Measurements from ENCODE around the gene SZT2.

The SZT2 gene

DNA sequence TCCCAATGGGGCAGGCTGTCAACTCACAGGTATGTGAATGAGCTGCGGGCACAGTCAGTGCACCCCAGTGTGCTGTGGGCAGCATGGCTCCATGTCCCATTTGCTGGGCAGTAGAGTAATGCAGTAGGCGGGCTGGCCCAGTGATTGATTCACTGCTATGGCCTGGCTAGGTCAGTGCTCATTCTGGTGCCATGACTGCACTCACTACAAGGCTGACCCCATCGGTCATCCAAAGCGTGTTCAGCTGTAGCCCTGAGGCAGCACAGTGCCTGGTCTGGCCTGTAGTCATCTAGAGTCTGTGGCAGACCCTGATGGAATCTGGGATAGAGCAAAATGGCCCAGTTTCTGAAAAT, 56.7 kb downstream of the SZT2 start:
- Histone ChIP-seq H3K4me1 (ENCODE audit: control insufficient read depth in 1 of 2, insufficient read depth in 2 of 2, low read length in 2 of 2) (no peaks in the 10 kb centered on the region), H3K9me3 (ENCODE audit: control insufficient read depth in 1 of 2, low read length in 2 of 2) (no peaks in the 10 kb centered on the region), H3K27me3 (ENCODE audit: low read depth, low read length) (no peaks in the 10 kb centered on the region), H3K36me3 (ENCODE audit: control insufficient read depth in 1 of 2, insufficient read depth in 2 of 2, low read length in 2 of 2) (peaks cover 83 to 97% of the 10 kb centered on the region in 2 donors), H3K27ac (ENCODE audit: low read length) (no peak overlapping the region), H3K4me3 (ENCODE audit: low read depth in 1 of 2, low read length in 2 of 2) (no peak overlapping the region)

DNA sequence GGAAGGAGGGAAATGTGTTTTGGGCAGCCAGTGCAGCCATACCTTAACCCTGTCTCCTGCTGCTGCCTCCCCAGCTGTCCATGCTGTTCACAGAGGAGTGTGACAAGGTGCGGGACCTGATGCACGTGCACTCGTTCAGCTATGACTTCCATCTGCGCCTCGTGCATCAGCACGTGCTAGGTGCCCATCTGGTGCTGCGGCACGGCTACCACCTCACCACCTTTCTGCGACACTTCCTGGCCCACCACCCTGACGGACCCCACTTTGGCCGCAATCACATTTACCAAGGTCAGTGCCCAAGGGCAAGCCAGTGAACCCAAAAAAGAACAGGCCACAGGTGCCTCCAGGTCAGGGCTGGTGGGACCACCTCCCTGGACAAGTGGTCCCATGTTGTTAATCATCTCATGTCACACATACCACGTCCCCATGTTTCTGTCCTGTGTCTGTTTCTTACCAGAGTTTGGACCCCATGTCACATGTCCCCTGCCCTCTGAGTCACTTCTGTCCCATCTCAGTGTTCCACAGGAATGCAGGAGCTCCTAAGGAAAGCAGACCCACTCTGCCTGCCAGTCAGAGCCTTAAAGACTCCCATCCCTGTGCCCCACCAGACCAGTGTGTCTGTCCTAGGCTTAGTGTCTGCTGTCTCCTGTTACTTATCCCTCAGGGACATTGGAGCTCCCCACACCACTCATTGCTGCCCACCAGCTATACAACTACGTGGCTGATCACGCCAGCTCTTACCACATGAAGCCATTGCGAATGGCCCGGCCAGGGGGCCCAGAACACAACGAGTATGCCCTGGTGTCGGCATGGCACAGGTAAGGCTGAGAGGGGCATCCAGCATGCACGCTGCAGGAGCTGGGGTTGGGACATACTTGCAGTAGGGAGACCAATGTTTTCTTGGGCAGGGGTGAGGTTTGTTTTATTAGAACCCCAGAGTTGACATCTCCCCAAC, 57.5 kb downstream of the SZT2 start:
- Histone ChIP-seq H3K4me1 (ENCODE audit: control insufficient read depth in 1 of 2, insufficient read depth in 2 of 2, low read length in 2 of 2) (no peaks in the 10 kb centered on the region), H3K9me3 (ENCODE audit: control insufficient read depth in 1 of 2, low read length in 2 of 2) (no peaks in the 10 kb centered on the region), H3K27ac (ENCODE audit: low read length) (no peak overlapping the region), H3K4me3 (ENCODE audit: low read depth in 1 of 2, low read length in 2 of 2) (no peak overlapping the region), H3K27me3 (ENCODE audit: low read depth, low read length) (no peaks in the 10 kb centered on the region), H3K36me3 (ENCODE audit: control insufficient read depth in 1 of 2, insufficient read depth in 2 of 2, low read length in 2 of 2) (peaks cover 79 to 91% of the 10 kb centered on the region in 2 donors)

DNA sequence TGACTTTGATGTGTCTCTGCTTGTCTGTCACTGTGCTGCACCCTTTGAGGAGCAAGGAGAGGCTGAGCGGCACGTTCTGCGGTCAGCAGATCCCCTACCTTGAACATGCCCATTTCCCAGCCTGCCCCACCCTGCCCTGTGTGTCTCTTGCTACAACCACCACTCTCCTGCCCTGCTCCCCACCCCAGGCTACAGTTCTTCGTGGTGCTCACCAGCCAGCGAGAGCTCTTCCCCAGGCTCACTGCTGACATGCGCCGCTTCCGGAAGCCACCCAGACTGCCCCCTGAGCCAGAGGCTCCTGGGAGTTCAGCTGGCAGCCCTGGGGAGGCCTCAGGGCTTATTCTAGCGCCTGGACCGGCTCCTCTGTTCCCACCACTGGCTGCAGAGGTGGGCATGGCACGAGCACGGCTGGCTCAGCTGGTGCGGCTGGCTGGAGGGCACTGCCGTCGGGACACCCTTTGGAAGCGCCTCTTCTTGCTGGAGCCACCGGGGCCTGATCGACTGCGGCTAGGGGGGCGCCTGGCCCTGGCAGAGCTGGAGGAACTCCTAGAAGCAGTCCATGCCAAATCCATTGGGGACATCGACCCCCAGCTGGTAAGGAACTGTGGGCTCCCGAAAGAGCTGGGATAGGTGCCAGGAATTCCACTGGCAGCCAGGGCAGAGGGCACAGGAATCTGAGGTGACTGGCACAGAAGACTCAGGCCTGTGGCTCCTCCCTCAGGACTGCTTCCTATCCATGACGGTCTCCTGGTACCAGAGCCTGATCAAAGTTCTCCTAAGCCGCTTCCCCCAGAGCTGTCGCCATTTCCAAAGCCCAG, 58.4 kb downstream of the SZT2 start:
- no peaks in the 10 kb centered on the region for H3K9me3 ChIP-seq (ENCODE audit: control insufficient read depth in 1 of 2, low read length in 2 of 2)
- peaks cover 75 to 81% of the 10 kb centered on the region in 2 donors for H3K36me3 ChIP-seq (ENCODE audit: control insufficient read depth in 1 of 2, insufficient read depth in 2 of 2, low read length in 2 of 2)
- no peak overlapping the region for H3K4me3 ChIP-seq (ENCODE audit: low read depth in 1 of 2, low read length in 2 of 2)
- peaks cover 3 to 9% of the 10 kb centered on the region in 2 donors for H3K4me1 ChIP-seq (ENCODE audit: control insufficient read depth in 1 of 2, insufficient read depth in 2 of 2, low read length in 2 of 2)
- H3K27ac ChIP-seq (ENCODE audit: low read length) = no peak overlapping the region
- no peaks in the 10 kb centered on the region for H3K27me3 ChIP-seq (ENCODE audit: low read depth, low read length)

DNA sequence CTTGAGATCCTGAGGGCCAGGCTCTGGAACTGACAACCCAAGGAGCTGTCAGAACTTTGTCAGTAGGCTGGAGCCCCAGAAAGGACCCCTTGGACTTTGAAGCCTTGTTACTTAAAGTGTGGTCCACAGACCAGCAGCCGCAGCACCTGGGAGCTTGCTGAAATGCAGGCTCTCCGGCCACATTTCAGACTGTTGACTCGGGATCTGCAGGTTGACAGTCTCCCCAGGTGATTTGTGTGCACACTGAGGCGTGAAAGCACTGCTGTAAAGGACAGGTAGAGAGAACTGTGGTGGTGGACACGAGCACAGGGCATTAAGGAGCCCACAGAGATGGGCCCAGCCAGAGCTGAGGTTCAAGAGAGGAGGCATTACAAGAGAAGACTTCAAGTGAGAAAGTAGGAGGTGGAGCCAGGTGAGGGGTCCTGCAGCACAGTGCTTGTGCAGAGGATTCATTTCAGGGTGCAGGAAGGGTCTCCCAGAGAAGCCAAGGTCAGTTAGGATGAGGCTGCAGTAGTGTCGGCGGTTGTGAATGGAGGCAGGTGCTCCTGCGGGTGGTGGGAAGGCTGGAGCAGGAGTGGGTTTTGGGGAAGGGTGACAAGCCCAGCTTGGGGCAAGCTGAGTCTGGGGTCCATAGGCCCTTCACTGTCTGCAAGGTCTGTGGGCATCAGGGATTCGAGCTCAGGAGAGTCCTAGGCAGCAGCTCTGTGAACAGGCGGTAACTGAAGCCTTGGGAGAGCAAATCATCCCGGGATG, 59.4 kb downstream of the SZT2 start:
- Histone ChIP-seq H3K36me3 (ENCODE audit: control insufficient read depth in 1 of 2, insufficient read depth in 2 of 2, low read length in 2 of 2) (peaks cover 65 to 71% of the 10 kb centered on the region in 2 donors), H3K4me3 (ENCODE audit: low read depth in 1 of 2, low read length in 2 of 2) (no peak overlapping the region), H3K4me1 (ENCODE audit: control insufficient read depth in 1 of 2, insufficient read depth in 2 of 2, low read length in 2 of 2) (peaks cover 3 to 10% of the 10 kb centered on the region in 2 donors), H3K27ac (ENCODE audit: low read length) (no peak overlapping the region), H3K27me3 (ENCODE audit: low read depth, low read length) (no peaks in the 10 kb centered on the region), H3K9me3 (ENCODE audit: control insufficient read depth in 1 of 2, low read length in 2 of 2) (no peaks in the 10 kb centered on the region)

DNA sequence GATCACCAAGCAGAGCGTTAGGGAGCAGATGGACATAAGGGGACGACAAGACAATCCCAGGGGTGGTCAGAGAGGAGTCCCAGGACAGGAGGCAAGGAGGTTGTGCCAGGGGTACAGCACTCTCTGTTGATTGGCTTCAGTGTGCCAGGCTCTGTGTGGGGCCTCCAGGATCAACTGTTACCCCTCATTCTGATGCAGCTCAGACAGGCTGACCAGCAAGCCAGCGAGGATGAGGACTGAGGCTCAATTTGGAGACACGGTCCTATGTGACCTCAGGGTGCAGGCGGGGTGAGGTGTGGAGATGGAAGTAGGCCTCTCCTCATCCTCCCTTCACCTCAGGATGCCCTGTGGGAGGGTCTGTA, 60.0 kb downstream of the SZT2 start:
- Histone ChIP-seq H3K27me3 (ENCODE audit: low read depth, low read length) (no peaks in the 10 kb centered on the region), H3K4me3 (ENCODE audit: low read depth in 1 of 2, low read length in 2 of 2) (no peak overlapping the region), H3K9me3 (ENCODE audit: control insufficient read depth in 1 of 2, low read length in 2 of 2) (no peaks in the 10 kb centered on the region), H3K36me3 (ENCODE audit: control insufficient read depth in 1 of 2, insufficient read depth in 2 of 2, low read length in 2 of 2) (peaks cover 59 to 66% of the 10 kb centered on the region in 2 donors), H3K27ac (ENCODE audit: low read length) (no peak overlapping the region), H3K4me1 (ENCODE audit: control insufficient read depth in 1 of 2, insufficient read depth in 2 of 2, low read length in 2 of 2) (peaks cover 3 to 11% of the 10 kb centered on the region in 2 donors)

DNA sequence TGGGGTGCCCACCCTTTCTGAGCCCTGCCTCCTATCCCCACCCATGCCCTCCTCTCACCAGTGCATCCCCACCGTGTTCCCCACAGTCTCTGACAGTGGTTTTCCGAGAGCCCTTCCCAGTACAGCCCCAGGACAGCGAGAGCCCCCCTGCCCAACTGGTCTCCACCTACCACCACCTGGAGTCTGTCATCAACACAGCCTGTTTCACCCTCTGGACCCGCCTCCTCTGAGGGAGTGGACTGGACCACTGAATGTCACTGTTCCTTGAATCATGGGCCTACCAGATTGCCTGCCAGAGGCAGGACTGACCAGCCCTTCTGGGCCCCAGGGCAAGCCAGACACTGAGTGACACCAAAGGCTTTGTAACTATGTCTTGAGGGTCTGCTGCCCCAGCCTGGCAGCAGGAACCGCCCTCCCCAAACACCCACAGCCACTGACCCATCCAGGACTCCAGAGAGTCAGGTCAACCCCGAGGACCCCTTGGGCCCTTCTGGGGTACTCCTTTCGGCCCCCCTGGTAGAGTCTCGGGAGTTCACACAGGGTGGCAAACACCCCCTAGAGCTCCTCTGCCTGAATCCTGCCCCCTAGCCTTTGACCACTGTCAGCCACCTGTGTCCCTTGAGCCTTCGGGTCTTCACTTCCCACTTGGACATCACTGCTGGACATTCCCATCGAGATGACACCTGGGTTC, 60.7 kb downstream of the SZT2 start:
- H3K27me3 ChIP-seq (ENCODE audit: low read depth, low read length) = no peaks in the 10 kb centered on the region
- no peaks in the 10 kb centered on the region for H3K9me3 ChIP-seq (ENCODE audit: control insufficient read depth in 1 of 2, low read length in 2 of 2)
- H3K4me3 ChIP-seq (ENCODE audit: low read depth in 1 of 2, low read length in 2 of 2) = no peak overlapping the region
- no peak overlapping the region for H3K27ac ChIP-seq (ENCODE audit: low read length)
- H3K4me1 ChIP-seq (ENCODE audit: control insufficient read depth in 1 of 2, insufficient read depth in 2 of 2, low read length in 2 of 2) = peaks cover 3 to 13% of the 10 kb centered on the region in 2 donors
- H3K36me3 ChIP-seq (ENCODE audit: control insufficient read depth in 1 of 2, insufficient read depth in 2 of 2, low read length in 2 of 2) = peaks cover 55 to 60% of the 10 kb centered on the region in 2 donors

DNA sequence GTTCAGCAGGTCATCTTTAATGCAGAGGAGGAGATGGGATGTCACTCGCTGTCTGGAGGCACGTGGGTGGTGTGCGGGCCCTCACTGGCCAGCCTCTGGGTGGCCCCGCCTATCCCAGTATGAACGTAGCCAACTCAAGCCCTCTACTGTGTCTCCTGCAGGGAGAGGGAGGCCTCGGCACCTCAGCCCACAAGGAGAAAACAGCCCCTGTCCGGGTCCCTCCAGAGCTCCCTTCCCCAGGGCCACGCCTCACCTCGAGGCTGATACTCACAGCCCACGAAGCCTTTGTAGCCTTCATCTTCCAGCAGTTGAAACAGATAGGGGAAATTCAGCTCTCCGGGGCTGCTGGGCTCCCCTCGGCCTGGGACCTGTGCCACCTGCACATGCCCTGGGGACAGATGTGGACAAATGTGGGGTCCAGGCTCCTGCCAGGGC, 61.5 kb downstream of the SZT2 start:
- H3K27ac ChIP-seq (ENCODE audit: low read length) = no peak overlapping the region
- no peaks in the 10 kb centered on the region for H3K9me3 ChIP-seq (ENCODE audit: control insufficient read depth in 1 of 2, low read length in 2 of 2)
- peaks cover 3 to 13% of the 10 kb centered on the region in 2 donors for H3K4me1 ChIP-seq (ENCODE audit: control insufficient read depth in 1 of 2, insufficient read depth in 2 of 2, low read length in 2 of 2)
- H3K36me3 ChIP-seq (ENCODE audit: control insufficient read depth in 1 of 2, insufficient read depth in 2 of 2, low read length in 2 of 2) = peaks cover 47 to 52% of the 10 kb centered on the region in 2 donors
- no peaks in the 10 kb centered on the region for H3K27me3 ChIP-seq (ENCODE audit: low read depth, low read length)
- no peak overlapping the region for H3K4me3 ChIP-seq (ENCODE audit: low read depth in 1 of 2, low read length in 2 of 2)

DNA sequence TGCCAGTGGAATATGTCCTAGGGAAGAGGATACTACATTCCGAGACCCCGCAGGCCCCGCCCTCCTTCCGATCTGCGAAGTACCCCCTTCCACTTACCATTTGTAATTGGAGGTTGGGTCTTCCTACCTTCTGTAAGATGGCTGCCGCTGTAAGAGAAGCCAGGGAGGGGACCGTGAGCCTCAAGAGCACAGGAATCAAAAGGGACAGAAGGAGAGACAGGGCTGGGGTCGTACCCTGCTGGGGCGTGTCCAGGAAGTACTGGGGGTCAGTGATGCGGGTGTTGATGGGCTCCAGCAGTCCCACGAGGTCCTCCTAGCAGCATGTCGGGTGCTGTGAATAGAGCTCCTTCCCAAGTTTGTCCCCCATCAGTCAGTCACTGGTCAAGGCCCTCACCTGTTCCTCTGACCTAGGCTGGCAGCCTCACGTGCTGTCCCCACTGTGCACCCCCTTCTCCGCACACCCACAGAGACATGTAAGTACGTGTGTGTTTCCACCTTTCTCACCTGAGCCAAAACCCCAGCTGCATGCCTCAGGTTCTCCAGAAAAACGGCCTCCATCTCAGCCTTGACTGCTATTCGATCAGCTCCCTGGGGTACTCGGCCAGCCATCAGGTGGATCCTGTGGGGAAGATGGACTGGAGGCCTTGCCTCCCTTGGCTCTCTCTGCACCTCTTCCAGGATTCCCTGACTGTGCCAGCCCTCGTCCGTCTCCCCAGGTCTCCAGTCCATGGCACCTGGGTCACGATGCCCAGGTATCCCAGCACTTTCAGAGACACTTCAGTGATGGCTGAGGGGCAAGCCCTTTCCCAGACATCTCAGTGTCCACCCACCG, 62.2 kb downstream of the SZT2 start:
- Histone ChIP-seq H3K9me3 (ENCODE audit: control insufficient read depth in 1 of 2, low read length in 2 of 2) (no peaks in the 10 kb centered on the region), H3K27ac (ENCODE audit: low read length) (no peak overlapping the region), H3K36me3 (ENCODE audit: control insufficient read depth in 1 of 2, insufficient read depth in 2 of 2, low read length in 2 of 2) (peaks cover 40 to 45% of the 10 kb centered on the region in 2 donors), H3K4me3 (ENCODE audit: low read depth in 1 of 2, low read length in 2 of 2) (no peak overlapping the region), H3K4me1 (ENCODE audit: control insufficient read depth in 1 of 2, insufficient read depth in 2 of 2, low read length in 2 of 2) (peaks cover 3 to 13% of the 10 kb centered on the region in 2 donors), H3K27me3 (ENCODE audit: low read depth, low read length) (no peaks in the 10 kb centered on the region)

DNA sequence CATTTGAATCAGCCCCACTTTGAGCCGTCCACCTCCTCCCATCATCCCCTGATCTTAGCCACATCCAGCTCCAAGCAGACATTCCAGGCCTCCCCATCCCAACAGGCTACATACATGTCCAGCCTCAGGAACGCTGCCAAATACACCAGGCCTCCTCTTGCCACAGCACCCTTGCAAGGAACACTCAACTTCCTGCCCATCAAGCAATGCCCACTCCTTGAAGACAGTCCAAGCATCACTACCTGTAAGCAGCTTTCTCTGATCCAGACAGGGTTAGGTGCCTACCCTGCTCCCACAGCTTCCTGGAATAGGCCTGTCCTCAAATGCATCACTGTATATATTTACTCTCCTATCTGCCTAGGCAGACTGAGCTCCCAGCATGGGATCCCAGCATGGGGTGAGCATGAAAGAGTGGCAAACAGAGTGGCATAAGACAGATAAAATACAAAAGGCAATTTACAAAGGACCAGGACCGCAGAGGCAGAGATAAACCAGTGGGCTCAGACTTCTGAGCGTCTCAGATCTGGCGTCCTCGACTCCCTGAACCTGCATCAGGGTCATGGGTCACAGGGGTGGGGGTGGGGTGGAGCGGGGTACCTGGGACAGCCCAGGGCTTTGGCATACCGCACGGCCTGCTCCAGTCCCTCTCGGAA, 63.2 kb downstream of the SZT2 start:
- Histone ChIP-seq H3K4me3 (ENCODE audit: low read depth in 1 of 2, low read length in 2 of 2) (peak overlapping the region; percentile 31 to 68), H3K27me3 (ENCODE audit: low read depth, low read length) (no peaks in the 10 kb centered on the region), H3K36me3 (ENCODE audit: control insufficient read depth in 1 of 2, insufficient read depth in 2 of 2, low read length in 2 of 2) (peaks cover 30 to 35% of the 10 kb centered on the region in 2 donors), H3K27ac (ENCODE audit: low read length) (peak overlapping the region; percentile 0), H3K4me1 (ENCODE audit: control insufficient read depth in 1 of 2, insufficient read depth in 2 of 2, low read length in 2 of 2) (peaks cover 3 to 13% of the 10 kb centered on the region in 2 donors), H3K9me3 (ENCODE audit: control insufficient read depth in 1 of 2, low read length in 2 of 2) (no peaks in the 10 kb centered on the region)
